NB4 (cell line): ENCODE data around the gene RBM39.
"Not testable (repeated sequence)": the region's sequence is repeated elsewhere in the genome, so short reads cannot be mapped to it uniquely, and the experiment has no call there.

Source experiments
- POLR2A ChIP-seq: IDR thresholded peaks from 2 replicates; pipeline ENCODE4 v1.6.1; 2011; ENCODE audit warnings: mild to moderate bottlenecking; ENCODE audit not compliant: insufficient read length; ENCODE audit errors: extremely low read depth
- TF ChIP-seq, protein P1 (sequence below): IDR thresholded peaks from one replicate; pipeline ENCODE4 v1.5.1; 2012; ENCODE audit warnings: low read depth, low read length

DNA sequence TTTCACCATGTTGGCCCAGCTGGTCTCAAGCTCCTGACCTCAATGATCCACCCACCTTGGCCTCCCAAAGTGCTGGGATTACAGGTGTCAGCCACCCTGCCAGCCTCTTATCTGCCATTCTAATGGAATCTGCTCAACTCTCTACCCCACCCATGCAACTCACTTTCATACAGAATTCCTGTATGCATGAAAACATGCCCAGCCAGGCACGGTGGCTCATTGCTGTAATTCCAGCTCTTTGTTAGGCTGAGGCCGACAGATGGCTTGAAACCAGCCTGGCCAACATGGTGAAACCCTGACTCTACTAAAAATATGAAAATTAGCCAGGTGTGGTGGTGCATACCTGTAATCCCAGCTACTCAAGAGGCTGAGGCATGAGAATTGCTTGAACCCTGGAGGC lies 22.9 kb upstream of the RBM39 start:
- TF ChIP-seq, protein P1, sequence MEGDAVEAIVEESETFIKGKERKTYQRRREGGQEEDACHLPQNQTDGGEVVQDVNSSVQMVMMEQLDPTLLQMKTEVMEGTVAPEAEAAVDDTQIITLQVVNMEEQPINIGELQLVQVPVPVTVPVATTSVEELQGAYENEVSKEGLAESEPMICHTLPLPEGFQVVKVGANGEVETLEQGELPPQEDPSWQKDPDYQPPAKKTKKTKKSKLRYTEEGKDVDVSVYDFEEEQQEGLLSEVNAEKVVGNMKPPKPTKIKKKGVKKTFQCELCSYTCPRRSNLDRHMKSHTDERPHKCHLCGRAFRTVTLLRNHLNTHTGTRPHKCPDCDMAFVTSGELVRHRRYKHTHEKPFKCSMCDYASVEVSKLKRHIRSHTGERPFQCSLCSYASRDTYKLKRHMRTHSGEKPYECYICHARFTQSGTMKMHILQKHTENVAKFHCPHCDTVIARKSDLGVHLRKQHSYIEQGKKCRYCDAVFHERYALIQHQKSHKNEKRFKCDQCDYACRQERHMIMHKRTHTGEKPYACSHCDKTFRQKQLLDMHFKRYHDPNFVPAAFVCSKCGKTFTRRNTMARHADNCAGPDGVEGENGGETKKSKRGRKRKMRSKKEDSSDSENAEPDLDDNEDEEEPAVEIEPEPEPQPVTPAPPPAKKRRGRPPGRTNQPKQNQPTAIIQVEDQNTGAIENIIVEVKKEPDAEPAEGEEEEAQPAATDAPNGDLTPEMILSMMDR, result not testable (repeated sequence)
- not testable (repeated sequence) for TF ChIP-seq POLR2A
